HepG2 (cell line): ENCODE results near the gene CSK.

ENCODE experiments used
- HMGXB4 ChIP-seq, 2 experiments: sonication (generic) in 1 of 2; formaldehyde crosslinking in 1 of 2; IDR thresholded peaks; 2 replicates each; pipeline versions ENCODE4 v1.4.0 to v1.6.1; 2018 to 2020; ENCODE audit warnings: missing genetic modification reagents in 2 of 2, borderline replicate concordance in 1 of 2, low read depth in 1 of 2, mild to moderate bottlenecking in 1 of 2, missing biosample characterization in 1 of 2
- KDM1A ChIP-seq: IDR thresholded peaks from 2 replicates; pipeline ENCODE4 v1.6.1; 2016; ENCODE audit warnings: missing compliant biosample characterization
- REST ChIP-seq, 2 experiments: IDR thresholded peaks; 2 replicates each; pipeline ENCODE4 v1.6.1; 2011 to 2012; ENCODE audit warnings: low read length in 2 of 2, borderline replicate concordance in 1 of 2, low read depth in 1 of 2, mild to moderate bottlenecking in 1 of 2, moderate library complexity in 1 of 2
- SMC3 ChIP-seq: IDR thresholded peaks from 2 replicates; pipeline ENCODE4 v1.6.1; 2011; ENCODE audit warnings: low read length, improper control_type of control experiment
- SOX5 ChIP-seq: IDR thresholded peaks from 2 replicates; pipeline ENCODE4 v1.6.1; 2016; ENCODE audit warnings: borderline replicate concordance
- SOX6 ChIP-seq, 2 experiments: fragments of 450-650 bp in 1 of 2; sonication (generic) in 1 of 2; formaldehyde crosslinking in 1 of 2; IDR thresholded peaks; 2 replicates each; pipeline versions ENCODE4 v1.4.0 to v1.6.1; 2017 to 2020; ENCODE audit warnings: antibody characterized with exemption in 1 of 2, mild to moderate bottlenecking in 1 of 2, missing genetic modification reagents in 1 of 2
- UBTF ChIP-seq: sonication (generic); formaldehyde crosslinking; IDR thresholded peaks from 2 replicates; pipeline ENCODE4 v1.4.0; 2020; ENCODE audit warnings: mild to moderate bottlenecking, missing genetic modification reagents
- ZNF749 ChIP-seq: sonication (generic); formaldehyde crosslinking; IDR thresholded peaks from 2 replicates; pipeline ENCODE4 v1.8.0; 2022; ENCODE audit warnings: mild to moderate bottlenecking, missing genetic modification reagents, moderate library complexity, borderline replicate concordance
- TF ChIP-seq, protein P1 (sequence below), 2 experiments: fragments of 450-650 bp in 1 of 2; sonication (generic) in 1 of 2; formaldehyde crosslinking; IDR thresholded peaks; 2 replicates each; pipeline versions ENCODE4 v1.5.0 to v1.8.0; 2020 to 2022; ENCODE audit warnings: mild to moderate bottlenecking in 1 of 2, missing genetic modification reagents in 1 of 2

DNA sequence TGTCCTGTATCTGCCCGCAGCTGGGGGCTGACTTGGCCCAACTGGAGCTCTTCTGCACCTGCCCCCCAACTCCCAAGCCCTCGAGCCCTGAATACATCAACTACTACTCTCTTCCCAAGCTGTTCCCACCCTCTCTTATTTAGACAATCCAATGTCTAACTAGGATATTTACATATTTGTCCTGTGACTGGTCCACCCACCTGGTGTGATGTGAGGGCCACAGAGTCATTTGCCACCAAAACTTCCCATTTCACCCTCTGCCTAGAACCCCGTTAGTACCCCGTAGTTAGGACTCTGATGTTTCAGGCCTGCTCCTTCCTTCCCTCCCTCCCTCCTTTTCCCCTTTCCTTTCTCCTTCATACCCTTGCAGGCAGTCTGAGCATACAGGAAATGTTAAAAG lies 50.9 kb downstream of the CSK start:
- TF ChIP-seq REST (IDR thresholded peaks at IDR 0.05; ENCODE audit: borderline replicate concordance in 1 of 2, low read depth in 1 of 2, low read length in 2 of 2): no peak
- no peak for TF ChIP-seq SMC3
- TF ChIP-seq UBTF (CRISPR knock-in tag): no peak
- TF ChIP-seq SOX6 (IDR thresholded peaks at IDR 0.05): no peak
- TF ChIP-seq SOX6 (CRISPR knock-in tag; IDR thresholded peaks at IDR 0.05): no peak
- no peak for TF ChIP-seq SOX5 (CRISPR knock-in tag)
- TF ChIP-seq HMGXB4 (CRISPR knock-in tag; IDR thresholded peaks at IDR 0.05; ENCODE audit: borderline replicate concordance in 1 of 2, low read depth in 1 of 2): no peak
- TF ChIP-seq KDM1A (CRISPR knock-in tag): no peak
- TF ChIP-seq, protein P1, sequence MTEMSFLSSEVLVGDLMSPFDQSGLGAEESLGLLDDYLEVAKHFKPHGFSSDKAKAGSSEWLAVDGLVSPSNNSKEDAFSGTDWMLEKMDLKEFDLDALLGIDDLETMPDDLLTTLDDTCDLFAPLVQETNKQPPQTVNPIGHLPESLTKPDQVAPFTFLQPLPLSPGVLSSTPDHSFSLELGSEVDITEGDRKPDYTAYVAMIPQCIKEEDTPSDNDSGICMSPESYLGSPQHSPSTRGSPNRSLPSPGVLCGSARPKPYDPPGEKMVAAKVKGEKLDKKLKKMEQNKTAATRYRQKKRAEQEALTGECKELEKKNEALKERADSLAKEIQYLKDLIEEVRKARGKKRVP (CRISPR knock-in tag; IDR thresholded peaks at IDR 0.05): no peak
- TF ChIP-seq ZNF749: no peak
